Muscle layer of duodenum (tissue), 2 donors: ENCODE data around the gene UXS1.

Experiments
- H3K27ac ChIP-seq: one replicate; pipeline ENCODE4 v1.7.0; 2013; ENCODE audit warnings: mild to moderate bottlenecking, low read length
- H3K27me3 ChIP-seq: one replicate; pipeline ENCODE4 v1.7.0; 2013; ENCODE audit warnings: low read depth, mild to moderate bottlenecking, control low read depth, low read length
- H3K36me3 ChIP-seq, 2 donors: one replicate each; pipeline ENCODE4 v1.7.0; 2013; ENCODE audit warnings: low read length in 2 of 2, control low read depth in 1 of 2, mild to moderate bottlenecking in 1 of 2; ENCODE audit not compliant: insufficient read depth in 2 of 2, control insufficient read depth in 1 of 2
- H3K4me1 ChIP-seq, 2 donors: one replicate each; pipeline ENCODE4 v1.7.0; 2013; ENCODE audit warnings: low read length in 2 of 2, mild to moderate bottlenecking in 2 of 2, control low read depth in 1 of 2, moderate library complexity in 1 of 2; ENCODE audit not compliant: insufficient read depth in 2 of 2, control insufficient read depth in 1 of 2
- H3K4me3 ChIP-seq, 2 donors: one replicate each; pipeline ENCODE4 v1.7.0; 2013; ENCODE audit warnings: low read length in 2 of 2, low read depth in 1 of 2, mild to moderate bottlenecking in 1 of 2
- H3K9me3 ChIP-seq, 2 donors: one replicate each; pipeline ENCODE4 v1.7.0; 2013; ENCODE audit warnings: low read length in 2 of 2, control low read depth in 1 of 2, mild to moderate bottlenecking in 1 of 2; ENCODE audit not compliant: control insufficient read depth in 1 of 2
- donor health status: healthy.

UXS1 gene

GRCh38 chr2:106094131-106094841 is 99.8 kb downstream of the UXS1 start:
- Histone ChIP-seq H3K27ac (no peak overlapping the region), H3K4me3 (no peak overlapping the region), H3K27me3 (no peaks in the 10 kb centered on the region), H3K36me3 (peaks cover 7 to 42% of the 10 kb centered on the region in 2 donors), H3K9me3 (no peaks in the 10 kb centered on the region), H3K4me1 (no peaks in the 10 kb centered on the region)

- no peaks in the 10 kb centered on the region for H3K27me3 ChIP-seq
- H3K4me3 ChIP-seq: no peak overlapping the region
- no peaks in the 10 kb centered on the region for H3K4me1 ChIP-seq
- peaks cover 7 to 14% of the 10 kb centered on the region in 2 donors for H3K36me3 ChIP-seq
- H3K27ac ChIP-seq: no peak overlapping the region
- no peaks in the 10 kb centered on the region for H3K9me3 ChIP-seq
Measured at GRCh38 chr2:106090916-106091618, 103.0 kb downstream of the UXS1 start.

DNA sequence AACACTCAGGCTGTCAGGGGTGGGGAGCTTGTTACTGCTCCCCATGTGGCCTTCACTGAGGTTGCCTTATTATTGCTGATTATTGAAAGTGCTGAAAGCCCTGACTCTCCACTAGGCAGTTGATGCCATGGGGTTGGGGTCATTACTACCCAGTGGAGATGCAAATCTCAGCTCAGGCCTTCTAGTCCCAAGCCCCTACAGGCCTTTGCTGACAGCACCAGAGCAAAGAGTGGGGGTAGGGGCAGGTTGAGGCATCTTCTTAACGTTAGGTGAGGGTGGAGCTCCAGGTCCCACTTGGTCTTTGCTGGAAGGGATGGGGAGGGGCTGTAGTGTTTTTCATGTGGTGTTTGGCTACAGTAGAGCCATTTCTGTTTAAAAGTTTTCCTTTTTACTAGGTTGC is 104.5 kb downstream of the UXS1 start:
- H3K27me3 ChIP-seq: no peaks in the 10 kb centered on the region
- H3K9me3 ChIP-seq: no peaks in the 10 kb centered on the region
- peaks cover 0 to 3% of the 10 kb centered on the region in 2 donors for H3K4me1 ChIP-seq
- peaks cover 7 to 11% of the 10 kb centered on the region in 2 donors for H3K36me3 ChIP-seq
- no peak overlapping the region for H3K4me3 ChIP-seq
- no peak overlapping the region for H3K27ac ChIP-seq

GRCh38 chr2:106085181-106085940 is 108.7 kb downstream of the UXS1 start:
- H3K4me1 ChIP-seq: peaks cover 0 to 3% of the 10 kb centered on the region in 2 donors
- no peak overlapping the region for H3K27ac ChIP-seq
- no peaks in the 10 kb centered on the region for H3K36me3 ChIP-seq
- no peaks in the 10 kb centered on the region for H3K27me3 ChIP-seq
- no peaks in the 10 kb centered on the region for H3K9me3 ChIP-seq
- no peak overlapping the region for H3K4me3 ChIP-seq

DNA sequence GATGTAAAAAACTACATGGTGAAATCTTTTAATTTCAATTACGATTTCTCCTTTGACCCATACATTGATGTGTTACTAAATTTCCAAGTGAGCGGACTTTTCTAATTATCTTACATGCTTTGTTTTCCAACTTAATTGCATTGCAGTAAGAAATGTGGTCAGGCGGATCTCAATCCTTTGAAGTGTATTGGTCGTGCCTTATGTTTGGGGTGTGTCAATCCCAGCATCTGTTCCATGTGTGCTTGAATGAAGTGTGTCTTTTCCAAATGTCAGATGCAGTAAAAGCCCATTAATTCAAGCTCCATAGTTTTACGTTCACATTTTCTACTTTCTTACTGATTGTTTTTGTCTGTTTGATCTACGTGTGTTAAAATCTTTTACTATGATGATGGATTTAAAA is 113.1 kb downstream of the UXS1 start:
- H3K9me3 ChIP-seq: no peaks in the 10 kb centered on the region
- no peaks in the 10 kb centered on the region for H3K36me3 ChIP-seq
- no peak overlapping the region for H3K4me3 ChIP-seq
- H3K27ac ChIP-seq: no peak overlapping the region
- H3K4me1 ChIP-seq: peaks cover 0 to 3% of the 10 kb centered on the region in 2 donors
- H3K27me3 ChIP-seq: no peaks in the 10 kb centered on the region

- no peak overlapping the region for H3K27ac ChIP-seq
- peaks cover 0 to 6% of the 10 kb centered on the region in 2 donors for H3K4me1 ChIP-seq
Measured at GRCh38 chr2:106078096-106078495, 116.0 kb downstream of the UXS1 start.

GRCh38 chr2:106076941-106077340 is 117.2 kb downstream of the UXS1 start:
- H3K27me3 ChIP-seq: no peaks in the 10 kb centered on the region
- H3K27ac ChIP-seq: no peak overlapping the region
- H3K4me1 ChIP-seq: peaks cover 0 to 6% of the 10 kb centered on the region in 2 donors
- H3K36me3 ChIP-seq: no peaks in the 10 kb centered on the region
- no peaks in the 10 kb centered on the region for H3K9me3 ChIP-seq
- H3K4me3 ChIP-seq: no peak overlapping the region

More at GRCh38 chr2:106078096-106078495, 116.0 kb downstream of the UXS1 start:
- Histone ChIP-seq H3K36me3 (no peaks in the 10 kb centered on the region), H3K27me3 (no peaks in the 10 kb centered on the region), H3K4me3 (no peak overlapping the region), H3K9me3 (no peaks in the 10 kb centered on the region)

- Histone ChIP-seq H3K9me3 (no peaks in the 10 kb centered on the region), H3K27ac (no peak overlapping the region), H3K4me3 (no peak overlapping the region)
Measured at GRCh38 chr2:106075048-106075447, 119.1 kb downstream of the UXS1 start.

DNA sequence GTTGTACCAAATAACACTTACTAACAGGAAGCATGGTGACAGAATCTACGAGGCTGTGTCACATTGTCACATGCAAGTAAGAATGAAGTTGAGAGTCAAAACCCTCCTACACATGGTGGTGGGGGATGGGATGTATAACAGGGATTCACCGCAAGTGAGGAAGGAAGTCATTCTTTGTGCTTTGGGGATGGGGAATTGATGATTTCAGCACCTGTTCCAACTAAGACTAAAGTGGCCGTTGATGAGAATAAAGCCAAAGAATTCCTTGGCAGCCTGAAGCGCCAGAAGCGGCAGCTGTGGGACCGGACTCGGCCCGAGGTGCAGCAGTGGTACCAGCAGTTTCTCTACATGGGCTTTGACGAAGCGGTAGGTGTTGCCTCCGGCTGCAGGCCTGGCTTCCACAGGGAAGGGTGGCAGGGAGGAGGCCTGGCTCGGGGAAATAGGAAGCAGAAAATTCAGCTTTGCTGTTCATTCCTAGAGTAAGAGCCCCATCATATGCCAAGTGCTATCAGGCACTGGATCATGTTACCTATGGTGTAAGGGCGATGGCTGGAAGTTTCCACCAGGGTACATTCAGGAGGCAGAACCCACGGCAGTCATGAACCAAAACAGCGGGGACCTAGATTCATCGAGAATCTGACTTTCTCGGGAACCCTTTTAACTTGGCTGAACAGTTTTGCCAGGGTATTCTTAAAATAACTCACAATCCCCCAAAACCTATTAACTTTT is 120.3 kb downstream of the UXS1 start:
- Histone ChIP-seq H3K36me3 (no peaks in the 10 kb centered on the region), H3K27me3 (no peaks in the 10 kb centered on the region), H3K4me1 (peaks cover 0 to 6% of the 10 kb centered on the region in 2 donors), H3K4me3 (no peak overlapping the region), H3K9me3 (no peaks in the 10 kb centered on the region), H3K27ac (no peak overlapping the region)

More at GRCh38 chr2:106075048-106075447, 119.1 kb downstream of the UXS1 start:
- H3K27me3 ChIP-seq: no peaks in the 10 kb centered on the region
- peaks cover 0 to 6% of the 10 kb centered on the region in 2 donors for H3K4me1 ChIP-seq
- no peaks in the 10 kb centered on the region for H3K36me3 ChIP-seq

DNA sequence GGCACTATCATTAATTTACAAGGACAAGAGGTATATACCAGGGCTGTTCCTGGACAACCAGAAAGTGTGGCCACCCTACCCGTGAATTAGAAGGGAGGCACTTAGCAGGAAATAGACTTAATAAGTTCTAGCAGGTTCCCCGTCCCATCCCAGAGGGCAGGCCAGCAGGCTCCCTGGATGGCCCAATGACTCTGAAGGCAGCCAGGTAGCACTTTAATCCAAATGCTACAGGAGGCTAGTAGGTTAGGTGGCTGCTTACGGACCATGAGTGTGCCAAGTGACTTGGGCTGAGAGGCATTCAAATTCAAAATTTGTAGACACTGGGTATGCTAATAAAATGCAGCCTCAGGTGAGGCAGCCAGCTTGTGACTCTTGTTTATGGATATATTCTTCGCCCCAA is 123.9 kb downstream of the UXS1 start:
- Histone ChIP-seq H3K4me1 (peaks cover 0 to 16% of the 10 kb centered on the region in 2 donors), H3K36me3 (no peaks in the 10 kb centered on the region), H3K27ac (no peak overlapping the region), H3K9me3 (no peaks in the 10 kb centered on the region), H3K27me3 (peaks cover 9% of the 10 kb centered on the region), H3K4me3 (no peak overlapping the region)

- Histone ChIP-seq H3K27me3 (peaks cover 9% of the 10 kb centered on the region), H3K27ac (no peak overlapping the region), H3K9me3 (no peaks in the 10 kb centered on the region), H3K4me3 (no peak overlapping the region), H3K4me1 (peaks cover 0 to 12% of the 10 kb centered on the region in 2 donors), H3K36me3 (no peaks in the 10 kb centered on the region)
Measured at GRCh38 chr2:106068451-106068850, 125.7 kb downstream of the UXS1 start.
